HG02870 (cell line): ENCODE data around the gene AHRR.

ENCODE experiments used
- ATAC-seq: cut with Tn5 transposase; IDR thresholded peaks from one replicate; pipeline ENCODE4 v1.9.1; 2021; ENCODE audit warnings: mild to moderate bottlenecking, moderate library complexity; ENCODE audit not compliant: unreplicated experiment

AHRR gene

GRCh38 chr5:344668-345067 lies 23.2 kb downstream of the AHRR start:
- ATAC-seq: no peak

GRCh38 chr5:345404-346195 lies 24.1 kb downstream of the AHRR start:
- ATAC-seq: no peak

- no peak for ATAC-seq
These were observed 24.9 kb downstream of the AHRR start for GRCh38 chr5:346229-346935.

GRCh38 chr5:347712-348284 lies 26.3 kb downstream of the AHRR start:
- no peak for ATAC-seq

GRCh38 chr5:348726-349125 lies 27.2 kb downstream of the AHRR start:
- ATAC-seq: no peak

DNA sequence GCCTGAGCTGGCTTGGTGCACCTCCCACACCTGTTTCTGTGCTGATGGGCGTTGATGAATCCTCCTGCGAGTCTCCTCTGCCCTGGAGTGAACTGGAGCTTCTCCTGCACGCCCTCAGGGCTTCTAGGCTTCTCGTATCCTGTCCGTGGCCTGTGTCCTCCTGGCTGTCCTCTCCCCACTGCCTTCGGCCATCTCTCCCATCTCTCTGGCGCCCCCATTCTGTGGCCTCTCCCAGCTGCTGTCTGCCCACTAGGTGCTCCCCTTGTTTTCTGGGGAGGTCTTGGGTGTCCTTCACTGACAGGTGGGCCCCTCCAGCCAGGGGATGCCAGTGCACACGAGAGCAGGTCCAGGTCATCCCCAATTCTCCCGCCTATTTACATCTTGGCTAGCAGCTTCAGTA lies 28.8 kb downstream of the AHRR start:
- no peak for ATAC-seq

DNA sequence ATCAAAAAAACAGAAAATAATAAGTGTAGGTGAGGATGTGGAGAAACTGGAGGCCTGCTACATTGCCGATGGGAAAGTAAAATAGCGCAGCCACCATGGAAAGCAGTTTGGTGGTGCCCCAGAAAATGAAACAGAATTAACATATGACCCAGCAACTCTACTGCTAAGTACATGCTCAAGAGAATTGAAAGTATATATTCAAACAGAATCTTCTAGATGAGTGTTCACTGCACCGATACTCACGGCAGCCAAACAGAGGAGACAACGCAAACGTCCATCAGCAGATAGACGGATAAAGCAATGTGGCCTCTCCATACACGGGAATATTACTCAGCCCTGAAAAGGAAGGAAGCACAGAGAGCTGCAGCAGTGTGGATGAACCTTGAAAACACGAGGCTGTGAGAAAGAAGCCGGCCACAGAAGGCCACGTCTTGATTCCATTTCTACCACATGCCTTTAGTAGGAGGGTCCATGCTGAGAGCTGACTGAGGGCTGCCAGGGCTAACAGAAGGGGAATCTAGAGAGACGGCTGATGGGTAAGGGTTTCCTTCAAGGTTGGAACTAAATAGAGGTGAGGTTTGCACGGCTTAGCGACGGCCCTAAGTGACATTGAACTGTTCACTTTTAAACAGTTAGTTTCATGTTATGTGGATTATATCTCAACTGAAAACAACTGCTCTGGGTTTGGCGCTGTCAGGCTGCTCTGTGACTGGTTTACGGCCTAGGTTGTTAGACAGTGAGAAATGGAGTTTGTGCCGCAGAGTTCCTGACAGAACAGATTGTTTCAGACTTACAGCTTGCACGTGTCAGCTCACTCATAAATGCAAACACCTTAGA lies 29.8 kb downstream of the AHRR start:
- no peak for ATAC-seq

DNA sequence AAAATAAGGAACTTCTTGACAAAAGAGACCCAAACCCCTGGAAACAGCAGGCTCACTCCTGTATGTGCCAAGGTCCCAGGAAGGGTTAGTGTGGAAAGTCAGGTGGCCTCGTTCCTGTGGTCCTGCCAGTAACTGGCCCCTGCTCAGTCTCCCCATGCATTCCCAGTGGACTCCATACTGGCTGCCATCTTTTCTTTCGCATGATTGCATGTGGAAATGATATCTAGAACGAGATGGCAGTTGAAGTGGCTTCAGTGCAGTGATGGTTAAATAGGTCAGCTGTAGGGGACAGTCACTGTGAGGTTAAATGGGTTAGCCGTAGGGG lies 30.4 kb downstream of the AHRR start:
- no peak for ATAC-seq

DNA sequence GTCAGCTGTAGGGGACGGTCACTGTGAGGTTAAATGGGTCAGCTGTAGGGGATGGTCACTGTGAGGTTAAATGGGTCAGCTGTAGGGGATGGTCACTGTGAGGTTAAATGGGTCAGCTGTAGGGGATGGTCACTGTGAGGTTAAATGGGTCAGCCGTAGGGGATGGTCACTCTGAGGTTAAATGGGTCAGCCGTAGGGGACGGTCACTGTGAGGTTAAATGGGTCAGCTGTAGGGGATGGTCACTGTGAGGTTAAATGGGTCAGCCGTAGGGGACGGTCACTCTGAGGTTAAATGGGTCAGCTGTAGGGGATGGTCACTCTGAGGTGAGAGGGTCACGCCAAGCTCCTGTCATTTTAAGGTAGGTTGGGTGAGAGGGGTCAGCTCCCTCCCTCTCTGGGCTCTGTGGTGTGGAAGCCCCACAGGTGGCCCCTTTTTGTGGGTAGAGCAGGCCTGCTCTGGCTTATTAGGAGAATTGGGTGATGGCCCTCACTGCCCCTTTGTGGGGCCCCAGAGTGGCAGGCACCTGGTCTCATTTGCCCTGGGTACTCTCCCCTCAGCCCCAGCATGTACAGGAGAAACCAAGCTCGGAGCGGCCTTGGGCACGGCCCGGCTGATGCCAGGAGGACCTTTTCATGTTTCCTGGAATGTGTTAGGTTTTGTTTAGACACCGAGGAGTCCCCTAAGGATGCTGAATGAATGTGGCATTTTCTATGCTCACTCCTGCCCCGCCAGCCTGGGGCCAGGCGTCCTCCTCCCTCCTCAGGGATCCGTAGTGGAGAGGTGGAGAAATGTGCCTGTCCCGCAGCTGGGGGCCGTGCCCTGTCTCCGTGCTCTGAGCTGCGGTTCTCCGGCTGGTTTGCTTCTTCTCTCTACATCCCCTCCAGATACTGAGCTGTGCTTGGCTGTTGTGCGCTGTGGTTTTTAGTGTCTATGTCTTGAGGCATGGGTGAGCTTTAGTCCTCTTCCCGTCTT lies 31.4 kb downstream of the AHRR start:
- no peak for ATAC-seq

DNA sequence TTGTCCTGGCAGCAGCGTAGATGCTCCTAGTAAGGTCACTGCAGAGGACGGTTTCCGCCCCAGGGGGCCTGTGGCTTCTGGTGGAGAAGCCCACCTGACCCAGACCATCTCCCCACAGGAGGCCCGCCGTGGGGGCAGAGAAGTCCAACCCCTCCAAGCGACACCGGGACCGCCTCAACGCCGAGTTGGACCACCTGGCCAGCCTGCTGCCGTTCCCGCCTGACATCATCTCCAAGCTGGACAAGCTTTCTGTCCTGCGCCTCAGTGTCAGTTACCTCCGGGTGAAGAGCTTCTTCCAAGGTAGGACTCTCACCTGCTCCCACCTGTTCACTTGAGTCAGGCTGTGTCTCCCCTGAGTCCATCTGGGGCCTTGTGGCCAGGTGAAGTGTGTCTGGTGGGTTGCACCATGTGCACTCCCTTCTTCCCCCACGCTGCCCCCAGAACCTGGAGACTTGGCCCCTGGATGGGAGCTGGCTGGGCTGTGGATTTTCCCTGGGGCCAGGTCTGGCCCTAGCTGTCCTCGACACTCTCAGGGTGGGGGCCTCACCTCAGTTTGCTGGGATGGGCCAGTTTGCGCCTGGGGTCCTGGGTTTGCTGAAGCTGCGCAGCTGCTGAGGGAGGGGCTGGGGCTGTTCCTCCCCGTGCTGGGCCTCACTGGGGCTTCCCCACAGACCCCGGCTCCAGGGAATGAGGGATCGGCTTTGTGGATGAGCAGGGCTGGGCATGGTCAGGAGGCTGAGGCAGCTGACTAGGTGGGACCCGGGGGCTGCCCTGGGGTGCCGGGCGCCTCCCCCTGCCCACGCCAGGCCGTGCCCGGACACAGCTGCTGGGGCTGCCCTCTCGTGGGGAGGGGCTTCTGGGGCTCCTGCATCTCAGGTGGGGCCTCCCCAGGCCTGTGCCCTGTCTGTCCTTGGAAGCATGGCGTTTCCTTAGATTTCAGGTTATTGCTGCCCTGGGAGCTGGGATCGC lies 32.4 kb downstream of the AHRR start:
- ATAC-seq: no peak

DNA sequence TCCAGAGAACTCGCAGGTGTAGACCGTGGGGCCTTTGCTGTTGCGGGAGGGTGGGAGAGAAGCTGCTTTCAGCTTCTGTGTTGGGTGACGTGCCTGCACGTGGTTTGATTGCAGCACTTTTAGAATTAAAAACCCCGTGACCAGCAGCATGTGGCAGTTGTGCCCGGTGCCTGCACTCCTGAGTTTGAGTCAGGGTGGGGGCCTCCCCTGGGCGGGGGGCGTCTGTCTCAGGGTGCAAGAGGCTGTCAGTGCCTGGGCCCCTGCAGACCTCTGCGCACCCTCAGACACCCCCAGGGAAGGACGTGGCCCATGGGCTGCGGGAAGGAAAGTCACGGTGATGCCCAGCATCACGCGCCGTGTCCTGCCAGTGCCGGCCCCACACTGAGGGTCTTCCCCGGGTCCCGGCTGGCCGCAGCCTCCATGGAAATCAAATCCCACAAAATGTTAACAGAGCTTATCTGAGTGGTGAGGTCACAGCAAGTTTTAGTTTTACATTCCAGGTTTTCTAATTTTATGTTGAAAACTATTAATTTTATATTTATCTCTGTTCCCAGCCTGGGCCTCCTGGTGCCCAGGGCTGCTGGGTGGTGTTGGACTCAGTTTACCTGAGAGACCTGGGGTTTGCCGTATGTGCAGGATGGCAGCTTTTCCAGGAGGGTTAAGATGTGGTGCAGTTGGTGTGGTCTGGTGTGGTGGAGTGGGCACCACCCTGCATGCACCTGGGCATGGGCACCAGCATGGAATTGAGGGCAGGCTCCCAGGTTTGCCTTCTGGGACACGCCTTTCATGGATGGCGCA lies 33.3 kb downstream of the AHRR start:
- no peak for ATAC-seq

- ATAC-seq: no peak
These were observed 33.9 kb downstream of the AHRR start for GRCh38 chr5:355379-355935.

GRCh38 chr5:355958-356357 lies 34.4 kb downstream of the AHRR start:
- ATAC-seq: no peak

GRCh38 chr5:359301-359897 lies 37.9 kb downstream of the AHRR start:
- ATAC-seq: no peak

DNA sequence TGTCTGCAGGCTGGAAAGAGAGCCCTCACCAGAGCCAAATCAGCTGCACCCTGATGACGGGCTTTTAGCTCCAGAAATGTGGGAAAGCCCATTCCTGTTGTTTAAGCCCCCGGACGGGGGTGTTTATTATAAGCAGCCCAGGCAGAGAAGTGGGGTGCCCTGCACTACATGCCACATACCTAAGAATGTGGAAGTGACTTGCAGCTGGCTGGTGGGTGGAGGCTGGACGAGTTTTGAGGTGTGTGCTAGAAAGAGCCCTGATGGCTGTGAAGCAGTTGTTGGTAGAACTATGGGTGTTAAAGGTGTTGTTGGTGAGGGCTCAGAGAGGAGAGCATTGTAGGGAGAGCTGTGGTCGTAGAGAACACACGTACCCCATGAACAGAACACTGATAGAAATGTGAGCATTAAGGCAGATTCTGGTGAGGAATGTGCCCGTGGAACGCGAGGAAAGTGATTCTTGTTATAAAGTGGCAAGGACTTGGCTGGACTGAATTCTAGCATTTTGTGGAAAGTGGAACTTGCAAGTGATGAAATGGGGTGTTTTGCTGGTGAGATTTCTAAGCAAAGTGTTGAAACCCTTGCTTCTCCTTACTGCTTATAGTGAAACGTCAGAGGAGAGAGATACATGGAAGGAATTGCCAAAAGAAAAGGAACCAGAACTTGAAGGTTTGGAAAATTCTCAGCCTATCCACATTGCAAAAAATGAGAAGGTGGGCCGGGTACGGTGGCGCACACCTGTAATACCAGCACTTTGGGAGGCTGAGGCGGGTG lies 38.9 kb downstream of the AHRR start:
- ATAC-seq: no peak

- no peak for ATAC-seq
These were observed 40.7 kb downstream of the AHRR start for GRCh38 chr5:362189-362588.
